GM20000 (cell line): Measurements from ENCODE around the gene S100A5.

ENCODE experiments used
- DNase-seq: peaks from one replicate; pipeline ENCODE4 v3.0.0; 2012; ENCODE audit warnings: low spot score
- TF ChIP-seq, protein P1 (sequence below): IDR thresholded peaks from 2 replicates; pipeline ENCODE4 v1.5.1; 2012; ENCODE audit warnings: mild to moderate bottlenecking, control low read depth; ENCODE audit errors: extremely low read depth, missing control alignments

Gene S100A5

DNA sequence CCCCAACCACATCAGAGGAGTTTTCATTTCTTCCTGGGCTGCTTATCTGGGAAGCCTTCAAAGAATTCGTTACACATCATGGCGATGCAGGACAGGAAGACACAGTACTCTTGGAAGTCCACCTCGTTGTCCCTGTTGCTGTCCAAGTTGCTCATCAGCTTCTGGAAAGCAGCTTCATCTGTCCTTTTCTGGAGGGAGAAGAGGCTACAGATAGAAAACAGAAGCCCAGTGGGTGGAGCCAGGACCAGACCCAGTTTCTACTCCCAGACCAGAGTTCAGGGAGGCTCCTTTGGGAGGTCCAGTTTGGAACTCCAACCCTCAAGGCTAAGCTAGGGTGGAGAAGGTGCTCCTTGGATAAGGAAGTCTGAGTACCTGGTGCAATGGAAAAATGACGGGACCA lies 3.0 kb upstream of the S100A5 start:
- no peak for DNase-seq
- TF ChIP-seq, protein P1, sequence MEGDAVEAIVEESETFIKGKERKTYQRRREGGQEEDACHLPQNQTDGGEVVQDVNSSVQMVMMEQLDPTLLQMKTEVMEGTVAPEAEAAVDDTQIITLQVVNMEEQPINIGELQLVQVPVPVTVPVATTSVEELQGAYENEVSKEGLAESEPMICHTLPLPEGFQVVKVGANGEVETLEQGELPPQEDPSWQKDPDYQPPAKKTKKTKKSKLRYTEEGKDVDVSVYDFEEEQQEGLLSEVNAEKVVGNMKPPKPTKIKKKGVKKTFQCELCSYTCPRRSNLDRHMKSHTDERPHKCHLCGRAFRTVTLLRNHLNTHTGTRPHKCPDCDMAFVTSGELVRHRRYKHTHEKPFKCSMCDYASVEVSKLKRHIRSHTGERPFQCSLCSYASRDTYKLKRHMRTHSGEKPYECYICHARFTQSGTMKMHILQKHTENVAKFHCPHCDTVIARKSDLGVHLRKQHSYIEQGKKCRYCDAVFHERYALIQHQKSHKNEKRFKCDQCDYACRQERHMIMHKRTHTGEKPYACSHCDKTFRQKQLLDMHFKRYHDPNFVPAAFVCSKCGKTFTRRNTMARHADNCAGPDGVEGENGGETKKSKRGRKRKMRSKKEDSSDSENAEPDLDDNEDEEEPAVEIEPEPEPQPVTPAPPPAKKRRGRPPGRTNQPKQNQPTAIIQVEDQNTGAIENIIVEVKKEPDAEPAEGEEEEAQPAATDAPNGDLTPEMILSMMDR, result no peak

DNA sequence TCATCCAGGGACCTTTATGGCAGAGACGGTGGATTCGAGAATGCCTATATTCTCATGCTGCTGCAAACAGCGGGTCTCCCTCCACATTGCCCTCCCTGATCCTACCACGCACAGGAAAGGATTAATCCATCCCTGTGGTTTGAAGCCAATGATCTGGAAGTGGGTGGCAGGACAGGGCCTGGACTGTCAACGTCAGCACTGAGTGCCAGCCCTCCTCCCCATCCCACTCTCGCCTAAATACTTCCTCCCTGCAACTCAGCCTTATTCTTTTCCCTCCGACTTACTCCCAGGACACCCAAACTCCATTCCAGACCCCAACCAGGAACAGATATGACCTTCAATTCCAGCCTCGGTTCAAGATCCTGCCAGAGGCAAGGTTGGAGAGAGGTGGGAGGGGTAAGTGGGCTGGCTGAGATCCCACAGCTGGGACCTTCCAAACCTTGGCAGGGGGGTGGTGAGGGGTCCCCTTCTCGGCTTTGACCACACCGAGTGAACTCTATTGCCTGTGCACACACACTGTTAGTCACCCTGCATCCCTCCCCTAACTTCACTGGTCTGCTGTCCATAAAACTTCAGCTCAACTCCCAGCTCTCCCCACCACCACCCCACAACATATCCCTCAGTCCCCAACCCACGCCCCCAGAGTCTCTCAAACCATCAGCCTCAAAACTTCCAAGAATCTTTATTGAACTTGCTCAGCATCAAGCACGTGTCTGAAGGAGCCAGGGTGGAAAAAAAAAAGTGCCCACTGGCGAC lies 2.4 kb upstream of the S100A5 start:
- no peak for DNase-seq
- TF ChIP-seq, protein P1, result no peak

DNA sequence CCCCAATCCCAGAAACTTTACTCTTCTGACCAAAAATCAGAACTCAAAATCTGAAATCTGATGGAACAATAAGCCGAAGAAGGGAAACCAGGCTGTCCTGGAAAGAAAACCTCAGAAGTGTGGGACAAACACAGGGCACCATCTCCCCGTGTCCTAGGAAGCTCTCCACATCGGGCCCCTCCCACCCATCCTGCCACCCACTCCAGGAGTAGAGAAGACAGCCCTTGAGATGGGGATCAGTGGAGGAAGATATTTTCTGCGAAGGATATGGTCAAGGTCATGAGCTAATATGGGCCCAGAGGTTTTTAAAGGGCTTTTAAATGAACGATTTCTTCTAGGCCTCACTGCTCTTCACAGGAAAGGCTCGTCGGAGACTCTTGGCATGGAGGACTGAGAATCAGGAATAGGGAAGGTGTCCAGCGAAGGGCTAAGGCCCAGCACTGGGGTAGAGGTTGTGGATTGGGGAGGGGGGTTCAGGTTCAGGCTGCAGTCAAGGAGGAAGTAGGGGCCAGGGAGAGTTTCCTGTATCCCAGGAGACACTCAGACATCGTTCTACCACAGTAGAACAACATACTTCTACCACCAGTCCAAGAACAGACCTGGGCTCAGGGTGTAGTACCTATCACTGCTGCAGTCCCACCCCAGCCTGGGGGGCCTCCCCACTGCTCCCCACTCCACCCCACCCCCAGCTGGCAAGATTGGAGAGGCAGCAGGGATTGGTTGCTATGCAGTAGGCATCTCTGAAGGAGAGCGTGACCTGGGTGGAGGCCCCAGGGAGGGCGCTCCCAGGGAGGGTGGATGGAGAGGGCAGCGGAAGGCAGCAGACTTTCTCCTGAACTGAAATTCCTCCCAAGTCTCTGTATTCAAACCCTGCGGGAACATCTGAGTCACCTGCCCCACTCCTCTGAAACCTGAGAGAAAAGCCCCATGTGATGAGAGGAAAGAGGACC lies 1.2 kb upstream of the S100A5 start:
- DNase-seq, result no peak
- TF ChIP-seq, protein P1, result no peak

DNA sequence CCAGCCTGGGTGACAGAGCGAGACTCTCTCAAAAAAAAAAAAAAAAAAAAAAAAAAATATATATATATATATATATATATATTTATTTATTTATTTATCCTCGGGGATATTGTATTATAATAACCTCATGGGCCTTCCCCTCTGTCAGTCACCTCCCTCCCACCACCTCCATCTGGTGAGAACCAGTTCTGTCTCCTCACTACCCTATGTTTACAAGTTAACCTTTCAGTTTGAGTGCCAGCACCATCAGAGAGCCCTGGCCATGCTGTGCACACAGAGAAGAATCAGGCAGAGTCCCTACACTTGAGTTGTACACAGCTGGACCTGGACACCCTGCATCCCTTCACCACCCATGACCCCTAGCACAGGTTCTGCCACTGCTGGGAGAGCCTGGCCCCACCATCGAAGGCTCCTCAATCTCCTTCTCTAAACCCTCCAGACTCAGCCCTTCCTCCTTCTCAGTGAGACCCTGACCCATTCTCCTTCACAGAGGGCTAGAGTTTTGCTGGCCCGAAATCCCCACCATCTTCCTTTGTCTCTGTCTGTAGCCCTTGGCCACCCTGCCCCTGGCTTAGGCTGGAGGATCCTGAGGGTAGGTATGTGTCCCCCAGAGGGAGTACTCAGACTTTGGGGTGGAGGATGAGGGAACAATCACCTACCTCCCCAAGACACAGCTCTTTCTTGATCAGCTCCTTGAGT lies 1.2 kb downstream of the S100A5 start:
- TF ChIP-seq, protein P1, result no peak
- DNase-seq, result no peak

DNA sequence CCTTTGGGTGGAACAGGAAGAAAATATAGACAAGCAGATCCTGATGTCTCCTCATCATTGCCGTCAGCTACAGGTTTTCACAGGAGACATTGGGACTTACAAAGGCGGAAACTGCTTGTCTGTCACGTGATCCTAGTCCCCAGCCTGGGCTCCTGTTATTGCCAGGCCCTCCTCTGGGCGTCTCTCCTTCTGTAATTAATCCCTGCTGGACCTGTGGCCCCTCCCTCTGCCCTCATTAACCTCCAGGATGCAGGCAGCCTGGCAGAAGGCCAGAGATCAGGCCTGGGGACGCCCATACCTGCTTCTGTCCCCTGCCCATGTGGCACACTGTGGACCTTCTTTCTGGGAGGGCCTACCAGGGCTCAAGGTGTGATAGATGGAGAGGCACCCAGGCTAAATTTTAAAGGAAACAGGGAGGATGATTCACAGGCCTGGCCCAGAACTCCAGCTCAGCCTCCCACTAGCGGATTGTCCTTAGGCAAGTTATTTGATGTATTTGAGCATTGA lies 2.4 kb downstream of the S100A5 start:
- DNase-seq, result no peak
- TF ChIP-seq, protein P1, result no peak

DNA sequence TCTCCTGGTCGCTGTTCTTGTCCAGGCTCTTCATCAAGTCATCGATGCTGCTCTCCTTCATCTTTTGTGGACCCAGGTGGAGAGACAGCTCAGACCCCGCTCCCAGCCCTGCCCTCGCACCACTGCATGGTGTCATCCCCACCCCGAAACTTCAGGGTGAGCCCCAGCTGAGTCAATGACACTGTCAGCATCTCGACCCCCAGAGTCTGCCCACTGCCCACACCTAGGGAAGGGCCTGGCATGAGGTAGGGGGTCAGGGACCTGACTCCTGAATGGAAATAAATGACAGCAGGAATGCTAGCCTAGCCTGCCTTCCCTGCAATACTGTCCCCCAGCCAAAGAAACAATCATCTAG lies 3.4 kb downstream of the S100A5 start:
- DNase-seq, result no peak
- TF ChIP-seq, protein P1, result no peak
